HG03575 (cell line): ENCODE measurements around the gene SERPINA12.

Experiments
- ATAC-seq: cut with Tn5 transposase; IDR thresholded peaks from one replicate; pipeline ENCODE4 v1.9.1; 2021; ENCODE audit not compliant: unreplicated experiment, insufficient number of reproducible peaks, low FRiP score; ENCODE audit errors: extremely low read depth

The SERPINA12 gene

GRCh38 chr14:94451091-94451771 lies 58.0 kb downstream of the SERPINA12 start:
- no peak for ATAC-seq

DNA sequence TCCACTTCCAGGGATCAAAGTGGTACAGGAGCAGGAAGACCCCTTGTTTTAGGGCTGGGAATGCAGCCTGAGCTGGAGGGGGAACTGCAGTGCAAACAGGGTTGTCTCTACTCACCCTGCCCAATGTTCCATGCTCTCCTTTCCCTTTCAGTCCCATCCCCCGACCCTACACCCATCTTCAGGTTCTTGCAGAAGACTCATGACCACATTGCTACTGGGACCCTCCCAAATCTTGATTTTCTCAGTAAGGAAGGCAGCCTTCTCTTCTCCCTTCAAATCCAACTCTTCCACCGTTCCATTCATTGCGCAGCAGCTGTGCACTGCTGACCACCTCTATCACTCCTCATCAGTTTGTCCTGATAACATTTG lies 58.6 kb downstream of the SERPINA12 start:
- no peak for ATAC-seq

- no peak for ATAC-seq
These were observed 59.3 kb downstream of the SERPINA12 start for GRCh38 chr14:94449930-94450329.

- no peak for ATAC-seq
These were observed 61.0 kb downstream of the SERPINA12 start for GRCh38 chr14:94448071-94448808.

GRCh38 chr14:94447206-94447605 lies 62.1 kb downstream of the SERPINA12 start:
- ATAC-seq: no peak

DNA sequence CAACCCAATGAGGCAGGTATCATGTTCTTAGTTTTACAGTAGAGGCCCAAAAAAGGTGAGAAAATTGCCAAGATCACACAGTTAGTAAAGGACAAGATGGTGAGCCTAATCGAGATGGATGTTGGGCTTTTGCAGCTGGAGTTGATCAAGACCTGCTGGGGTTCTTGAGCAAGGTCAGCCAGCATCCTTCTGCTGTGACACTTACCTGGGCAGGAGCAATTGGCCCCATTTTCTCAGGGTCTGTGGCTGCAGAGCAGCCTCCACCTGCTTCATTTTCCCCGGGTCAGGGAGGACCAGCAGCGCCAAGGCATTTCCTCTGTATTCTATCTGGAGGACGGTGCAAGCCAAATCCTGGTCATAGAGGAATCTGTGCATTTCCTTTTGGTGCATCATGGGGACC lies 63.1 kb downstream of the SERPINA12 start:
- no peak for ATAC-seq

GRCh38 chr14:94445003-94445402 lies 64.3 kb downstream of the SERPINA12 start:
- ATAC-seq: no peak

- ATAC-seq: no peak
These were observed 67.6 kb downstream of the SERPINA12 start for GRCh38 chr14:94441531-94442205.

GRCh38 chr14:94441130-94441529 lies 68.1 kb downstream of the SERPINA12 start:
- ATAC-seq: no peak

DNA sequence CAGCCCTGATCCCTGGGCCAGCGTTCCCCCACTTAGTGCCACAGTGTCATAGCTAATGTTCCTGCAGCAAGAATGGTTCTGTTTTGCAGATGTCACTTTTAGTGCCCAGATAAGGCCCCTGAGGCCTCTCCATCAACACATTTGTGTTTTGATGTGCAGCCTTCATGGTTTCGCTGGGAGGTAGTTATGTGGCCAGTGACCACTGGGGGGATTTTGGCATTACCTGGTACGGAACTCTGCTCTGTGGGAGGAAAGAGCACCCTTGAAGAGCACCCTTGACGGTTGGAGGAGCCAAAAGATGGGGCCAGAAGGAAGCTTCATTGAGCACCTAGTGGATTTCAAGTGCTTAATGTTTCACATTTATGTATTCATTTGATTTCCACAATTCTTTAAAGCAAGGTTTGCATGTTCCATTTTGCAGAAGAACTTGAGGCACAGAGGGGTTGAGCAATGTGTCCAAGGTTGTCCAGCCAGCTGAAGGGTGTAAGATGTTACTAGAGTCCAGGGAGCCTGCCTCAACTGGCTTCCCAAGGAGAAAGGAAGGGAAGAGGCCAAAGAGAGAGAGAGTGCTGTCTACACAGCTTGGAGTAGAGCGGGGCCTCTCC lies 69.7 kb downstream of the SERPINA12 start:
- ATAC-seq: no peak
